GM18526 (cell line): Measurements from ENCODE around the gene DHRS2.

ENCODE experiments used
- POLR2A ChIP-seq: IDR thresholded peaks from 3 replicates; pipeline ENCODE4 v1.6.1; 2011; ENCODE audit not compliant: insufficient read length; ENCODE audit errors: extremely low read depth

Gene DHRS2

GRCh38 chr14:23643533-23644194, 7.5 kb downstream of the DHRS2 start:
- no peak for TF ChIP-seq POLR2A

- TF ChIP-seq POLR2A: no peak
Measured at GRCh38 chr14:23644195-23644918, 8.2 kb downstream of the DHRS2 start.

GRCh38 chr14:23644919-23645336, 8.8 kb downstream of the DHRS2 start:
- TF ChIP-seq POLR2A: no peak

DNA sequence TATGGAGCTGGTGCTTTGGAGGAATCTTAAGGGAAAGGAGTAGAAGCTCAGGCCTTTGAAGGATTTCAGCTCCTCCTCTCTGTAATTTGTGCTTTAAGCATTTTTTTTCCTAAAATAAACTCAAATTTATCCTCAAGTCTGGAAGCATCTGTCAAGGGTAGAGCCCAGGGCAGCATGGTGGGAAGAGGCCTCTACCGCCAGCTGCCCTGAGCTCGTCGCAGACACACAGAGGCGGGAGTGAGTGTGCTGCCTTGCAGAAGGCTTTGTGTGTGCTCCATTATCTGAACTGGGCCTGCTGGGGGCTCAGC, 9.3 kb downstream of the DHRS2 start:
- TF ChIP-seq POLR2A: no peak

GRCh38 chr14:23645812-23646647, 9.9 kb downstream of the DHRS2 start:
- TF ChIP-seq POLR2A: no peak

DNA sequence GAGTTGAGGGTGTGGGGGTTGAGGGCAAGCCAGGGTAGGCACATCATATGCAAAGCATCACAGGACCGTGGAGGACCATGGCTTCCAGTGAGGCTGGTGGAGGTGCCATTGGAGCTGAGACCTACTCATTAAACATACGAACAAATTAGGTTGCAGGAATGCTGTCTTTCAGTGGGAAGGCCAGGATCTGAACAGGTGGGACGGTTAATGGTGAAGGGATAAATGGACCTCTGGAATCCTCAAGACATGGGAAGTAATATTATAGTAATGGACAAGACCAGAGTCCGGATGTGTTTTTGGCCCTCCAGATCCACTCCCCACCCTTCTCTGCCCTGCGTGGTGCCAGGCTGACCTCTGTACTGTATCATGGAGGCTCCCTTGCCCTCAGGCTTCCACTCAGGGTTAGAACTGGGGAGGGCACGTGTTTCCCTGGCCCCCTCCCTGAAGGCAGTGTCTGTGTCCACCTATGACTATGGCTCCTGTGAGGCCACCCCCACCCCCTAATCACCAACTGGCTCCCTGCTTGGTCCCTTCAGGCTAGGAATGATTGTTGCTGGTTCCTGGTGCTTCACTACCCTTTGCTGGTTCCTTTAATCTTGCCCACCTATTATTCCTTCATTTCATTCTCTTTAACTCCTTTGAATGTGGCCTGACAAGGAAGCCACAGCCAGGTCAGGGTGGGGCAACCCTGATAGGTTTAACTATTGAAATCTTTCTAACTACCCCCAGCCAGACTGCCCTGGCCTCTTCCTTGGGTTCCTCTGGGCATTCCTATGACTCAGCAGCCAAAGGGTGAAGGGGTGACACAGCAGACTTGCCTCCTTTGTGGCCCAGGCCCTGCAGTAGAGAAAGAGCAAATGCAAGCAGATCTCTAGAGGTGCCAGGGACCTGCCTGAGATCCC, 10.7 kb downstream of the DHRS2 start:
- no peak for TF ChIP-seq POLR2A

DNA sequence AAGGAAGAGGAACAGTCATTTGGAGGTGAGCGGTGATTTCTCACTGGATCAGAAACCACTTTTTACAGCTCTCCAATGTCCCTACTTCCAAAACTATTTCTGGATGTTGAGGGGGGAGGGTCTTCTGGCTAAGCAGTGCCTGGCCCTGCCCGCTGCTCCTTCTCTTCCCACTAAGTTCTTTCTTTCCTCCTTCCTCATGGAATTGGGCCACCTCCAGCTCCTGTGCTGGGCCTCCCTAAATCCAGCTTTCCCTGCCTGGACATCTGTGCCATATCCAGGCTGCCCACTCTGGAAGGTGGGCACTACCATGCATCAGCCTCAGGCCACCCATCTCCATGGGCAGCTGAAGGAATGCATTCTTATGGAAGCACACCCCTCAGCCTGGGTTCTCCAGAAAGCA, 11.5 kb downstream of the DHRS2 start:
- no peak for TF ChIP-seq POLR2A

DNA sequence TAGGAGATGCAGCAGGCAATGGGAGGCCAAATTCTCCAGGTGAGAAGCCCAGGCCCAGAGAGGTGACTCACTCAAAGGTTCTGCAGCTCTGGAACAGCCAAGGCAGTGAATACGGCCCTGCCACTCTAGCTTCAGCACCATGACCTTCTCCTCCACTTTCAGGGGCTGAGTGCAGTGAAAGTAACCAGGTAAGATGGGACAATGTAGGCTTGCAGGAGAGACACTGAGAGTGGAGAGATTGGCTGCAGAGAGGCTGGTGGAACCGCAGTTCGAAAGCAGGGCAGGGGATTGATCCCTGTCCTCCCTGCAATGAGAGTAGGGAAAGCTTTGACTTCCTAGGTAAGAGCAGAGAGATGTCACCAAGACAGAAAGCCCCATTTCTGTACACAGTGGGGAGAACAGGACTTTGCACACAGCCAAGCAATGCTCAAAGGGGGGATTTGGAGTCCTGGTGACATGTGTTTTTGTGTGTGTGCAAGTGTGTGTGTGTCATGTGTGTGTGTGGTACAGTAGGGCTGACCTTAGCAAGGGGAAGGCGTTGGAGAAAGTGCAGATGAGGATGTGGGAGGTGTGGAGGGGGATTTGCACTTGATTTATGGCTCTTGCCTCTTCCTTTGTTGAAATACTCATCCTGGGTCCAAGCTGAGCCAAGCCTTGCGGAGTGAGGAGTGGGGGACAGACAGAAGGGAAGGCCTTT, 12.7 kb downstream of the DHRS2 start:
- TF ChIP-seq POLR2A: no peak

GRCh38 chr14:23650506-23650905, 14.3 kb downstream of the DHRS2 start:
- no peak for TF ChIP-seq POLR2A

- TF ChIP-seq POLR2A: no peak
Measured at GRCh38 chr14:23653051-23653450, 16.9 kb downstream of the DHRS2 start.

GRCh38 chr14:23654231-23654630, 18.1 kb downstream of the DHRS2 start:
- no peak for TF ChIP-seq POLR2A

DNA sequence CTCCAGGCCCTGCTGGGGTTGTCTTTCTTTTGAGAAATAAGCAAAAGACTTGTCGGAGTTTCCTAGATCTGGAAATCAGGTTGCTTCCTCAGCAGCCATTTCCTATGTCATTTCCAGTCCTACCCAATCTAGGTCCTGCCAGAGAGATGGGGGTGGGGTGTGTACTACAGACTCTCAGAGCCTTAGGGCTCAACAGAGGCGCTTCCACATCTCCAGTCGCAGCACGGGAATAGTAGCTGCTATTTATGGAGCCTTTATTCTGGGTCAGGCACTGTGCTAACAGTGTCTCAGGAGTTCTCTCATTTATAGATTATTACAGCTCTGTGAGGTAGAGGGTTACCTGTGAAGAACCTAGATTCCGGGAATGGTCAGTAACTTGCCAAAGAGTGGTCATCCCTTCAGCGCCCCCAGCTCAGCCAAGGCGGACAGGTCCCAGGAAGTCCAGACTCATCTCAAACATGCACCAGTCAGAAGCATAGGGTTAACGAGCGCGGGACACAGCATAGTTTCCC, 21.9 kb downstream of the DHRS2 start:
- TF ChIP-seq POLR2A: no peak

DNA sequence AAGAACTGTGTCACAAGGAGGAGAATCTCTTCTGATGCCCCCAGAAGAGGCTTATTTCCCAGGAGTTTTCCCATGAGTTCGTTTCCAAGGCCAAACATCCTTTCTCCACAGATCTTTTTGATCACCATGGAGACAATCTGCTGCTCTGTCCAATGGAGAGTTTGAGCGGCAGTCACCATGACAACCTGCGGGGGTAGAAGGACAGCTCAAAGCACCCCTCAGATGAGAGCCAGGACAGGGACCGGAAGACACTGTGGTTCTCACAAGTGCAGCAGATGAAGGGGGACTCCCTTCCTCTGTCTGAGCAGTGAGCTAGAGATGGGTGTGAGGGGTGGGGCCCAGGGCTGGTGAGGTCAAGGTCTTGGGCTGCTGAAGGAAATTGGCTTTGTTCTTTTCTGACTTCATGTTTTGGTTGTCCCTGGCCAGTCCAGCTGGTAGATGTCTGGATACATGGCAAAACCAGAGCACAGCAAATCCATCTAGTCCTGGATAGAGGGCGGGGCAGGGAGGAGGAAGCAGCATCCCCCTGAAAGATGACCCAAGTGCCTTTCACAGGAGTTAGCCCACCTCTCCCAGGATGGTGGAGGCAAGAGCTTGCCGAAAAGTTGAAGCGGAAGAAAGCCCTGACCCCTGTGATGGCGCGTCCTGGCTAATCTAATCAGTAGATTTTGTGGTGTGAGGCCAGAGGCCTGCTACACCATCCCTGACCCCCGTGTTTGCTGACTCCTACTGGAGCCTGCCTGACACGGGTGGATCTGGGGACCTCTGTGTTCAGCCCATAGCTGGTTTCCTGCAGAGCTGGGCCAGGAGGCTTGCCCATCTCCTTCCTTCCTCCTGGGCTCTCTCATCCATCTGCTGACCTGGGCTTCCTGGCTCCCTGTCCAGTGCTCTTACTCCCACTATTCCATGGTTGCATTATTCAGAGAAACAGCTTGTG, 24.4 kb downstream of the DHRS2 start:
- no peak for TF ChIP-seq POLR2A

DNA sequence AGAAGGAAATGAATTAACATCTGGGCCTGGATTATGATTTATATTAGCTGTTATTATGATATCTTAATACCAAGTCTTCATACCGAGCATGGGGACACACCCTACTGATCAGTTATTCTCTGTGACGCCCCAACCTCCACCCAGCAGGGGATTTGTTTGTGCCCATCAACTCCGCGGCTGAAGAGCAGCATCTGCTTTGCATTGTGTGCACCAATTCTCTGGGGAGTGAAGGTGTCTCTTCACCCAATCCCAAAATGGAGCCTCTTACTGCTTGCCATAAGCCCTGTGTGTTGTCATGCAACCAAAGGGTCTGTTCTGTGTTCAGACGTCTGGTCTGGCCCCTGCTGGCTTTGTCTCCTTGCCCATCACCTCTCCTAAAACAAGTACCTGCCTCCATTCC, 25.4 kb downstream of the DHRS2 start:
- no peak for TF ChIP-seq POLR2A

DNA sequence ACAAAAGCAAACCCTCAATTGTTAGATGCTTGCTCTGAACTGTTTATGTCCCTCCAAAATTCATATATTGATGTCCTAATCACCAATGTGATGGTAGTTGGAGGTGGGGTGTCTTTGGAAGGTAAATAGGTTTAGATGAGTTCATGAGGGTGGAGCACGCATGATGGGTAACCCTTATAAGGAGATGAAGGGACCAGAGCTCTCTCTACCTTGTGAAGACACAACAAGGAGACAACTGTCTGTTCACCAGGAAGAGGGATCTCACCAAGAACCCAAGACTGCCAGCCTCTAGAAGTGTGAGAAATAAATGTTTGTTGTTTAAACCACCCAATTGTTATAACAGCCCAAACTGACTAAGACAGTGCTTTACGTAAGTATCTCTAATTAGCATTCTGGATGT, 27.0 kb downstream of the DHRS2 start:
- no peak for TF ChIP-seq POLR2A
